Measurements from ENCODE around the gene EHMT1.

The EHMT1 gene

GRCh38 chr9:137811283-137811870, 192.6 kb downstream of the EHMT1 start:
- no peak for TF ChIP-seq CTCF (IDR thresholded peaks at IDR 0.05; ENCODE audit: low read depth, low read length)
- no peaks in the 10 kb centered on the region for H3K27me3 ChIP-seq (ENCODE audit: insufficient read depth, low read depth, severe bottlenecking)
- no peaks in the 10 kb centered on the region for H3K9me3 ChIP-seq (ENCODE audit: severe bottlenecking)
- H3K27ac ChIP-seq = no peak overlapping the region
- DNase-seq = no peak
- H3K36me3 ChIP-seq = peaks cover 50% of the 10 kb centered on the region
- no peak overlapping the region for H3K4me3 ChIP-seq (ENCODE audit: low read depth, low read length)

- Histone ChIP-seq H3K27me3 (ENCODE audit: insufficient read depth, low read depth, severe bottlenecking) (no peaks in the 10 kb centered on the region), H3K27ac (no peak overlapping the region), H3K9me3 (ENCODE audit: severe bottlenecking) (no peaks in the 10 kb centered on the region), H3K36me3 (peaks cover 59% of the 10 kb centered on the region), H3K4me3 (ENCODE audit: low read depth, low read length) (no peak overlapping the region)
- TF ChIP-seq CTCF (IDR thresholded peaks at IDR 0.05; ENCODE audit: low read depth, low read length) = no peak
- DNase-seq = no peak
Observed at GRCh38 chr9:137812356-137813023, 193.7 kb downstream of the EHMT1 start.

GRCh38 chr9:137813167-137813566, 194.4 kb downstream of the EHMT1 start:
- H3K9me3 ChIP-seq (ENCODE audit: severe bottlenecking) = peaks cover 4% of the 10 kb centered on the region
- no peak for TF ChIP-seq CTCF (IDR thresholded peaks at IDR 0.05; ENCODE audit: low read depth, low read length)
- no peak overlapping the region for H3K4me3 ChIP-seq (ENCODE audit: low read depth, low read length)
- DNase-seq = no peak
- peaks cover 59% of the 10 kb centered on the region for H3K36me3 ChIP-seq
- no peak overlapping the region for H3K27ac ChIP-seq
- H3K27me3 ChIP-seq (ENCODE audit: insufficient read depth, low read depth, severe bottlenecking) = no peaks in the 10 kb centered on the region

GRCh38 chr9:137813651-137814415, 195.0 kb downstream of the EHMT1 start:
- no peak for DNase-seq
- TF ChIP-seq CTCF (IDR thresholded peaks at IDR 0.05; ENCODE audit: low read depth, low read length) = no peak
- H3K27me3 ChIP-seq (ENCODE audit: insufficient read depth, low read depth, severe bottlenecking) = no peaks in the 10 kb centered on the region

GRCh38 chr9:137814436-137814835, 195.6 kb downstream of the EHMT1 start:
- peaks cover 5% of the 10 kb centered on the region for H3K9me3 ChIP-seq (ENCODE audit: severe bottlenecking)
- no peak overlapping the region for H3K4me3 ChIP-seq (ENCODE audit: low read depth, low read length)
- no peaks in the 10 kb centered on the region for H3K27me3 ChIP-seq (ENCODE audit: insufficient read depth, low read depth, severe bottlenecking)
- peaks cover 55% of the 10 kb centered on the region for H3K36me3 ChIP-seq
- no peak overlapping the region for H3K27ac ChIP-seq
- no peak for TF ChIP-seq CTCF (IDR thresholded peaks at IDR 0.05; ENCODE audit: low read depth, low read length)
- DNase-seq = no peak

More at GRCh38 chr9:137813651-137814415, 195.0 kb downstream of the EHMT1 start:
- Histone ChIP-seq H3K36me3 (peaks cover 59% of the 10 kb centered on the region), H3K4me3 (ENCODE audit: low read depth, low read length) (no peak overlapping the region), H3K9me3 (ENCODE audit: severe bottlenecking) (peaks cover 5% of the 10 kb centered on the region), H3K27ac (no peak overlapping the region)
